ENCODE results near the gene MOCS2.

MOCS2 gene

GRCh38 chr5:53090229-53090628 is 19.3 kb downstream of the MOCS2 start:
- TF ChIP-seq, protein P1, sequence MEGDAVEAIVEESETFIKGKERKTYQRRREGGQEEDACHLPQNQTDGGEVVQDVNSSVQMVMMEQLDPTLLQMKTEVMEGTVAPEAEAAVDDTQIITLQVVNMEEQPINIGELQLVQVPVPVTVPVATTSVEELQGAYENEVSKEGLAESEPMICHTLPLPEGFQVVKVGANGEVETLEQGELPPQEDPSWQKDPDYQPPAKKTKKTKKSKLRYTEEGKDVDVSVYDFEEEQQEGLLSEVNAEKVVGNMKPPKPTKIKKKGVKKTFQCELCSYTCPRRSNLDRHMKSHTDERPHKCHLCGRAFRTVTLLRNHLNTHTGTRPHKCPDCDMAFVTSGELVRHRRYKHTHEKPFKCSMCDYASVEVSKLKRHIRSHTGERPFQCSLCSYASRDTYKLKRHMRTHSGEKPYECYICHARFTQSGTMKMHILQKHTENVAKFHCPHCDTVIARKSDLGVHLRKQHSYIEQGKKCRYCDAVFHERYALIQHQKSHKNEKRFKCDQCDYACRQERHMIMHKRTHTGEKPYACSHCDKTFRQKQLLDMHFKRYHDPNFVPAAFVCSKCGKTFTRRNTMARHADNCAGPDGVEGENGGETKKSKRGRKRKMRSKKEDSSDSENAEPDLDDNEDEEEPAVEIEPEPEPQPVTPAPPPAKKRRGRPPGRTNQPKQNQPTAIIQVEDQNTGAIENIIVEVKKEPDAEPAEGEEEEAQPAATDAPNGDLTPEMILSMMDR (conservative IDR thresholded peaks at IDR 0.05; ENCODE audit: low read depth) = no peak
- H3K27ac ChIP-seq = no peak overlapping the region
- CTCF ChIA-PET = interaction anchor here (0.7 to 3.8 kb wide), 3 partner anchors 15 to 213 kb away, joined by 3 to 17 read pairs (median 8); no protein-coding TSS in a partner anchor
- no peak for DNase-seq (ENCODE audit: low spot score)
- POLR2A ChIA-PET (ENCODE audit: low non-redundant PET) = interaction anchor here (0.8 kb wide), 1 partner anchor 154 kb away, joined by 3 read pairs; no protein-coding TSS in a partner anchor

DNA sequence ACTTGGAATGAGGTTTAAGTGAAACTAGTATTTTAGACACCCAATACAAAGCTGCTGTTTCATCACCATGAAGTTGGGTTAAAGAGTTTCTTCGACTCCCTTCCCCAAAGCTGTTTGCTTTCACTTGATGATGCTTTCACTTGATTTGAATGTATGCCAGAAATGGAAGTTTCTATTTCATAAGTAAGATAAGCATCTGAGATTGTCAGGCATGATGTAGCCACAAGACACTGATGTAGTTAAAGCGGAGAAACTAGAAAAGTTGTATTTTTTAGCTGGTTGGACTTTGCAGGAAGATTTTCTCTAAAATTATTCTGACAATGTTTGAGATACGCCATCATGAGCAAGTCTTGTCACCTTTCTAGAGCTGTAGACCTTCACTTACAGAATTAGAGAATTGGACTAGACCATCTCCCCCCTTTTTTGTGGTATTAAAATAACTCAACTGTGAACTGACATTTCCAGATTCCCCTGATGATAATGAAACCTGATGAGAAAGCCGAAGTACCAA is 20.0 kb downstream of the MOCS2 start:
- TF ChIP-seq, protein P1 (conservative IDR thresholded peaks at IDR 0.05; ENCODE audit: low read depth) = no peak
- CTCF ChIA-PET = interaction anchor here (1.0 to 3.8 kb wide), 3 partner anchors 11 to 141 kb away, joined by 3 to 17 read pairs (median 8); no protein-coding TSS in a partner anchor
- H3K27ac ChIP-seq = no peak overlapping the region
- POLR2A ChIA-PET (ENCODE audit: low non-redundant PET) = interaction anchor here (0.8 kb wide), 1 partner anchor 153 kb away, joined by 3 read pairs; no protein-coding TSS in a partner anchor
- DNase-seq (ENCODE audit: low spot score) = no peak

- no peak overlapping the region for H3K27ac ChIP-seq
- DNase-seq (ENCODE audit: low spot score) = no peak
- TF ChIP-seq, protein P1 (conservative IDR thresholded peaks at IDR 0.05; ENCODE audit: low read depth) = no peak
- CTCF ChIA-PET = interaction anchor here (0.6 to 3.8 kb wide), 4 partner anchors 62 to 350 kb away, joined by 3 to 17 read pairs (median 4); no protein-coding TSS in a partner anchor
- POLR2A ChIA-PET (ENCODE audit: low non-redundant PET) = no interaction called here
Observed at GRCh38 chr5:53087621-53088121, 21.9 kb downstream of the MOCS2 start.

DNA sequence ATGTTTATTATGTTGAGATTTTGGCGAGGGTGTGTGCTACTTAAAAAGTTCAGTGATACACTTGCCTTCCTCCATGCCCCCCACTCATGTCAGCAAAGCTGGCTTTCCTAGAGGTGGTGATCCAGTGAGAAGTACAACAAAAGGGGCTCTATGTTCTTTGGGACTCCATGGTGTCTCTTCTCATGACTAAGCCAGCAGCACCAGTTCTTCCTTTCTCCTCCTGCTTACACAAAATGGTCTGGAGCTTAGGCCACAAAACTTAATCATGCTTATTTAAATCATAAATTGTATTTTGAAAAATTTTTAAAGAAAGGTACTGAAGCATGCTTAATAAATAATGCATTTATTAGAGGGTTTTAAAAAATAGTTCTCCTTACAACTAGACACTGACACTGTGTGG is 22.4 kb downstream of the MOCS2 start:
- TF ChIP-seq, protein P1 (conservative IDR thresholded peaks at IDR 0.05; ENCODE audit: low read depth) = no peak
- no peak for DNase-seq (ENCODE audit: low spot score)
- POLR2A ChIA-PET (ENCODE audit: low non-redundant PET) = no interaction called here
- no peak overlapping the region for H3K27ac ChIP-seq
- CTCF ChIA-PET = interaction anchor here (0.6 to 0.9 kb wide), 5 partner anchors 8 to 349 kb away, joined by 3 to 4 read pairs (median 3); no protein-coding TSS in a partner anchor

DNA sequence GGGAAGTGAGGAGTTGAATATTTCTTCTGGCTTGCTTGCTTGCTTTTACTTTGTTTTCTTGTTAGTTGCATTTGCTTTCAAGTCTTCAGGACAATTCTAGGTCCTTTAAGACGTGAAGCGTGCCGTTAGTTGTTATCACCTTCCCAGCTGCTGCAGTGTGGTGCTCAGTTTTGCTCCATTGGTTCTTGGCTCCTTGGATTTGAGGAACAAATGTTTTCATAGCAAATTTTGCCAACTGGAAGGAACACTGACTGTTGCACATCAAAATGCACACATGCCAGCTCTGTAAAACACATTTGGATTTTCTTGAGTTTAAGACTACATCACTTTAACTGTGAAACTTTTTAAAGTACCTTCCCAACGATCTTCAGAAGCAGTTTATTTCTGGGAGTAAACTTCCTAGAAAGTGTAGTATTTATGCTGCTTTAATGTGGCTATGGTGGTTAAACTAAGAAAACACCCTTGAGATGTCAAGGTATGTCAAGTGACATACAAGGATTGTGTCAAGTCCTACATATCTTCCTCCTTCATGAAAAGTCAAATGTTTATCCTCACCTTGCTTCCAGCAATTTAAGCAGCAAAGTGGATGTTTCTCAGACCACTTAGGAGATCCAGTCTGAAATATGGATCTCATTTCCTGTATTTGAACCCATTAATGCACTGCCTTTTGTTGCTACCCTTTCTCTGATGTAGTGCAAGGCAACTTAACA is 24.9 kb downstream of the MOCS2 start:
- H3K27ac ChIP-seq = no peak overlapping the region
- POLR2A ChIA-PET (ENCODE audit: low non-redundant PET) = no interaction called here
- TF ChIP-seq, protein P1 (conservative IDR thresholded peaks at IDR 0.05; ENCODE audit: low read depth) = no peak
- CTCF ChIA-PET = no interaction called here
- DNase-seq (ENCODE audit: low spot score) = no peak

- POLR2A ChIA-PET (ENCODE audit: low non-redundant PET) = no interaction called here
- CTCF ChIA-PET = interaction anchor here (0.6 kb wide), 1 partner anchor 30 kb away, joined by 3 read pairs; no protein-coding TSS in a partner anchor
- TF ChIP-seq, protein P1 (conservative IDR thresholded peaks at IDR 0.05; ENCODE audit: low read depth) = no peak
- DNase-seq (ENCODE audit: low spot score) = no peak
- H3K27ac ChIP-seq = no peak overlapping the region
Observed at GRCh38 chr5:53083927-53084326, 25.6 kb downstream of the MOCS2 start.

Data from RWPE1 (cell line).